SJCRH30 (cell line): ENCODE measurements around the gene HUNK. TPM values are rescaled to one million over a fixed set of nuclear protein-coding genes. Genes with fewer than 3 reads are reported as not detected.

Experiments used
- DNase-seq, 2 experiments: peaks; one replicate each; pipeline ENCODE4 v3.0.0-alpha.2; 2015 to 2020
- H3K27ac ChIP-seq: fragments of 250-450 bp; sonication (Bioruptor Pico); 2 replicates; pipeline ENCODE4 v1.5.1; 2020; ENCODE audit warnings: mild to moderate bottlenecking, moderate library complexity
- H3K27me3 ChIP-seq: fragments of 250-450 bp; sonication (Bioruptor Pico); 2 replicates; pipeline ENCODE4 v1.5.1; 2020; ENCODE audit warnings: mild to moderate bottlenecking, moderate library complexity
- H3K36me3 ChIP-seq: fragments of 250-450 bp; sonication (Bioruptor Pico); 2 replicates; pipeline ENCODE4 v1.5.1; 2020; ENCODE audit warnings: mild to moderate bottlenecking, moderate library complexity
- H3K4me1 ChIP-seq: fragments of 250-450 bp; sonication (Bioruptor Pico); 2 replicates; pipeline ENCODE4 v1.5.1; 2020; ENCODE audit warnings: mild to moderate bottlenecking, moderate library complexity
- H3K4me3 ChIP-seq: fragments of 250-450 bp; sonication (Bioruptor Pico); 2 replicates; pipeline ENCODE4 v1.5.1; 2020; ENCODE audit warnings: mild to moderate bottlenecking, moderate library complexity
- H3K9me3 ChIP-seq: fragments of 250-450 bp; sonication (Bioruptor Pico); replicated peaks from 2 replicates; pipeline ENCODE4 v1.5.1; 2020; ENCODE audit warnings: mild to moderate bottlenecking, moderate library complexity
- total RNA-seq: library from RNA; depleted of rRNA; stranded (reverse); fragments of >200 nt; shearing (Covaris generic); gene quantifications from 2 replicates; pipeline ENCODE4 v1.2.3, GENCODE V29; 2014; rRNA removed

The HUNK gene
- 37.3 and 38.9 TPM in 2 replicates for total RNA-seq

- DNase-seq = peak; percentile 89 to 91
These were observed at the start of gene HUNK for GRCh38 chr21:31872452-31873274. TSS of gene HUNK (plus strand) at chr21:31873020. CDS start at chr21:31873675, 655 bp downstream.

GRCh38 chr21:31829736-31830472 is 42.9 kb upstream of the HUNK start:
- no peak overlapping the region for H3K4me3 ChIP-seq
- H3K27ac ChIP-seq = no peak overlapping the region
- H3K9me3 ChIP-seq = no peaks in the 10 kb centered on the region
- no peak for DNase-seq
- no peaks in the 10 kb centered on the region for H3K27me3 ChIP-seq
- no peaks in the 10 kb centered on the region for H3K4me1 ChIP-seq
- no peaks in the 10 kb centered on the region for H3K36me3 ChIP-seq

More at GRCh38 chr21:31872452-31873274, at the start of gene HUNK:
- Histone ChIP-seq H3K27ac (peak within 1 kb of the TSS; percentile 93), H3K27me3 (no peaks in the 10 kb centered on the region), H3K36me3 (peaks cover 18% of the 10 kb centered on the region), H3K4me3 (peak within 1 kb of the TSS; percentile 100), H3K9me3 (no peaks in the 10 kb centered on the region), H3K4me1 (peaks cover 13% of the 10 kb centered on the region)

- Histone ChIP-seq H3K9me3 (no peaks in the 10 kb centered on the region), H3K4me1 (no peaks in the 10 kb centered on the region), H3K36me3 (no peaks in the 10 kb centered on the region), H3K27me3 (no peaks in the 10 kb centered on the region), H3K4me3 (no peak overlapping the region), H3K27ac (no peak overlapping the region)
- DNase-seq = no peak
These were observed 42.1 kb upstream of the HUNK start for GRCh38 chr21:31830701-31831100.

GRCh38 chr21:31837041-31837440 is 35.8 kb upstream of the HUNK start:
- Histone ChIP-seq H3K4me3 (no peak overlapping the region), H3K9me3 (no peaks in the 10 kb centered on the region)

GRCh38 chr21:31837618-31838390 is 35.0 kb upstream of the HUNK start:
- H3K4me1 ChIP-seq = no peaks in the 10 kb centered on the region
- H3K27me3 ChIP-seq = no peaks in the 10 kb centered on the region
- no peak overlapping the region for H3K4me3 ChIP-seq
- no peaks in the 10 kb centered on the region for H3K36me3 ChIP-seq
- H3K27ac ChIP-seq = no peak overlapping the region
- no peak for DNase-seq
- H3K9me3 ChIP-seq = no peaks in the 10 kb centered on the region

More at GRCh38 chr21:31837041-31837440, 35.8 kb upstream of the HUNK start:
- H3K4me1 ChIP-seq = no peaks in the 10 kb centered on the region
- H3K36me3 ChIP-seq = no peaks in the 10 kb centered on the region
- no peaks in the 10 kb centered on the region for H3K27me3 ChIP-seq
- no peak for DNase-seq
- H3K27ac ChIP-seq = no peak overlapping the region

- no peaks in the 10 kb centered on the region for H3K4me1 ChIP-seq
- no peak overlapping the region for H3K4me3 ChIP-seq
- no peaks in the 10 kb centered on the region for H3K36me3 ChIP-seq
- H3K27me3 ChIP-seq = no peaks in the 10 kb centered on the region
- H3K9me3 ChIP-seq = no peaks in the 10 kb centered on the region
- H3K27ac ChIP-seq = no peak overlapping the region
- no peak for DNase-seq
These were observed 34.0 kb upstream of the HUNK start for GRCh38 chr21:31838586-31839355.

GRCh38 chr21:31844206-31844605 is 28.6 kb upstream of the HUNK start:
- Histone ChIP-seq H3K9me3 (0 out of 2 replicates have a peak, but pooled peaks cover 2% of the 10 kb centered on the region), H3K4me3 (no peak overlapping the region)

GRCh38 chr21:31845151-31845729 is 27.6 kb upstream of the HUNK start:
- no peaks in the 10 kb centered on the region for H3K27me3 ChIP-seq
- H3K4me1 ChIP-seq = no peaks in the 10 kb centered on the region
- H3K4me3 ChIP-seq = no peak overlapping the region
- no peak for DNase-seq
- 0 out of 2 replicates have a peak, but pooled peaks cover 2% of the 10 kb centered on the region for H3K9me3 ChIP-seq
- no peaks in the 10 kb centered on the region for H3K36me3 ChIP-seq
- no peak overlapping the region for H3K27ac ChIP-seq

More at GRCh38 chr21:31844206-31844605, 28.6 kb upstream of the HUNK start:
- Histone ChIP-seq H3K27ac (no peak overlapping the region), H3K36me3 (no peaks in the 10 kb centered on the region), H3K4me1 (no peaks in the 10 kb centered on the region), H3K27me3 (no peaks in the 10 kb centered on the region)
- DNase-seq = no peak

- 0 out of 2 replicates have a peak, but pooled peaks cover 2% of the 10 kb centered on the region for H3K9me3 ChIP-seq
- no peak overlapping the region for H3K4me3 ChIP-seq
- H3K27me3 ChIP-seq = no peaks in the 10 kb centered on the region
- no peak overlapping the region for H3K27ac ChIP-seq
- no peak for DNase-seq
- no peaks in the 10 kb centered on the region for H3K36me3 ChIP-seq
- H3K4me1 ChIP-seq = no peaks in the 10 kb centered on the region
These were observed 26.1 kb upstream of the HUNK start for GRCh38 chr21:31846690-31847089.

GRCh38 chr21:31847761-31848160 is 25.1 kb upstream of the HUNK start:
- Histone ChIP-seq H3K4me1 (no peaks in the 10 kb centered on the region), H3K4me3 (no peak overlapping the region), H3K36me3 (no peaks in the 10 kb centered on the region), H3K27me3 (no peaks in the 10 kb centered on the region), H3K9me3 (0 out of 2 replicates have a peak, but pooled peaks cover 2% of the 10 kb centered on the region), H3K27ac (no peak overlapping the region)
- no peak for DNase-seq

GRCh38 chr21:31848326-31848985 is 24.4 kb upstream of the HUNK start:
- Histone ChIP-seq H3K4me3 (no peak overlapping the region), H3K27ac (no peak overlapping the region), H3K4me1 (no peaks in the 10 kb centered on the region), H3K27me3 (no peaks in the 10 kb centered on the region), H3K9me3 (0 out of 2 replicates have a peak, but pooled peaks cover 2% of the 10 kb centered on the region), H3K36me3 (no peaks in the 10 kb centered on the region)
- peak in 1 of 2 experiments; percentile 6 for DNase-seq

- peaks cover 14% of the 10 kb centered on the region; the same call in 1 of the 2 replicates for H3K4me1 ChIP-seq
- no peak overlapping the region for H3K27ac ChIP-seq
- no peak overlapping the region for H3K4me3 ChIP-seq
- no peaks in the 10 kb centered on the region for H3K27me3 ChIP-seq
- no peaks in the 10 kb centered on the region for H3K36me3 ChIP-seq
- DNase-seq = no peak
- 0 out of 2 replicates have a peak, but pooled peaks cover 2% of the 10 kb centered on the region for H3K9me3 ChIP-seq
These were observed 21.9 kb upstream of the HUNK start for GRCh38 chr21:31850886-31851285.

- peak; percentile 46 to 67 for DNase-seq
- Histone ChIP-seq H3K36me3 (no peaks in the 10 kb centered on the region), H3K9me3 (no peaks in the 10 kb centered on the region; the same call in 1 of the 2 replicates), H3K4me3 (no peak overlapping the region), H3K27me3 (no peaks in the 10 kb centered on the region), H3K4me1 (peaks cover 14% of the 10 kb centered on the region; the same call in 1 of the 2 replicates), H3K27ac (no peak overlapping the region)
These were observed 17.6 kb upstream of the HUNK start for GRCh38 chr21:31855180-31855579.
